MV-4-11 (cell line): ENCODE data around the gene DRAM2.
A peak's percentile ranks its signal among the peaks of the same experiment; 100 is the strongest.
"Not testable (repeated sequence)": the region's sequence is repeated elsewhere in the genome, so short reads cannot be mapped to it uniquely, and the experiment has no call there.

Experiments
- DNase-seq: peaks from one replicate; lab custom pipeline; 2025; lab: John Stamatoyannopoulos, UW

DRAM2 gene

GRCh38 chr1:111142356-111142975, 2.6 kb upstream of the DRAM2 start:
- DNase-seq, result no peak

- DNase-seq, result peak; percentile 36
Measured at GRCh38 chr1:111141245-111142220, 1.6 kb upstream of the DRAM2 start.

GRCh38 chr1:111140680-111140967, 731 bp upstream of the DRAM2 start:
- no peak for DNase-seq

- peak; percentile 48 for DNase-seq
Measured at GRCh38 chr1:111139324-111139955, 453 bp downstream of the DRAM2 start.

GRCh38 chr1:111133866-111134265, 6.0 kb downstream of the DRAM2 start:
- DNase-seq, result no peak

GRCh38 chr1:111131693-111132092, 8.2 kb downstream of the DRAM2 start:
- DNase-seq, result no peak

GRCh38 chr1:111129376-111129775, 10.5 kb downstream of the DRAM2 start:
- no peak for DNase-seq

GRCh38 chr1:111127923-111128643, 11.8 kb downstream of the DRAM2 start:
- DNase-seq, result peak; percentile 91

- no peak for DNase-seq
Measured at GRCh38 chr1:111126354-111126753, 13.5 kb downstream of the DRAM2 start.

- DNase-seq, result no peak
Measured at GRCh38 chr1:111116496-111116895, 23.4 kb downstream of the DRAM2 start.

GRCh38 chr1:111110197-111110899, 29.5 kb downstream of the DRAM2 start:
- no peak for DNase-seq

- no peak for DNase-seq
Measured at GRCh38 chr1:111104981-111105380, 34.9 kb downstream of the DRAM2 start.

GRCh38 chr1:111101854-111102642, 37.8 kb downstream of the DRAM2 start:
- DNase-seq, result no peak

- no peak for DNase-seq
Measured at GRCh38 chr1:111099289-111099688, 40.6 kb downstream of the DRAM2 start.

- no peak for DNase-seq
Measured at GRCh38 chr1:111097356-111098099, 42.4 kb downstream of the DRAM2 start.

GRCh38 chr1:111095421-111095820, 44.5 kb downstream of the DRAM2 start:
- DNase-seq, result not testable (repeated sequence)

GRCh38 chr1:111089638-111090037, 50.3 kb downstream of the DRAM2 start:
- no peak for DNase-seq

- DNase-seq, result peak; percentile 42
Measured at GRCh38 chr1:111085676-111086075, 54.2 kb downstream of the DRAM2 start.

GRCh38 chr1:111084999-111085398, 54.9 kb downstream of the DRAM2 start:
- DNase-seq, result no peak
